Fibroblast of lung (primary cell): ENCODE data around the gene DENND1A. TPM values are rescaled to one million over a fixed set of nuclear protein-coding genes. Genes with fewer than 3 reads are reported as not detected.

ENCODE experiments used
- DNase-seq, 2 donors: peaks; one replicate each; pipeline versions ENCODE4 v3.0.0 to v3.0.0-alpha.2; 2010; ENCODE audit warnings: low read depth in 2 of 2
- H2AFZ ChIP-seq: 2 replicates; pipeline ENCODE4 v1.5.1; 2012; ENCODE audit warnings: low read length, control low read depth, inconsistent platforms
- H3K27ac ChIP-seq: 2 replicates; pipeline ENCODE4 v1.5.1; 2011; ENCODE audit warnings: low read length, control low read depth; ENCODE audit not compliant: insufficient read depth
- H3K27me3 ChIP-seq: 2 replicates; pipeline ENCODE4 v1.5.1; 2011; ENCODE audit warnings: mild to moderate bottlenecking, low read length; ENCODE audit not compliant: control insufficient read depth, insufficient read depth
- H3K36me3 ChIP-seq: 2 replicates; pipeline ENCODE4 v1.5.1; 2011; ENCODE audit warnings: low read length; ENCODE audit not compliant: control insufficient read depth, insufficient read depth
- H3K4me1 ChIP-seq: 2 replicates; pipeline ENCODE4 v1.5.1; 2011; ENCODE audit warnings: low read length; ENCODE audit not compliant: control insufficient read depth, insufficient read depth; ENCODE audit errors: extremely low read depth
- H3K4me2 ChIP-seq: 2 replicates; pipeline ENCODE4 v1.5.1; 2011; ENCODE audit warnings: low read length, control low read depth; ENCODE audit not compliant: insufficient read depth; ENCODE audit errors: extremely low read depth
- H3K4me3 ChIP-seq, 4 experiments: fragments of 200-600 bp in 1 of 4; sonication (generic) in 1 of 4; replicated peaks in 1 of 4; 2 replicates each; pipeline ENCODE4 v1.5.1; 2011 to 2016; ENCODE audit warnings: low read length in 4 of 4, low read depth in 3 of 4, mild to moderate bottlenecking in 3 of 4, control low read depth in 2 of 4, inconsistent platforms in 1 of 4, mixed read lengths in 1 of 4; ENCODE audit not compliant: insufficient read depth in 1 of 4; ENCODE audit errors: control extremely low read depth in 1 of 4
- H3K79me2 ChIP-seq: 2 replicates; pipeline ENCODE4 v1.5.1; 2012; ENCODE audit warnings: mild to moderate bottlenecking, low read length, inconsistent platforms; ENCODE audit not compliant: control insufficient read depth, insufficient read depth
- H3K9ac ChIP-seq: 2 replicates; pipeline ENCODE4 v1.5.1; 2011; ENCODE audit warnings: mild to moderate bottlenecking, low read length, control low read depth; ENCODE audit not compliant: insufficient read depth
- H3K9me3 ChIP-seq: 2 replicates; pipeline ENCODE4 v1.5.1; 2012; ENCODE audit warnings: low read depth, low read length; ENCODE audit not compliant: control insufficient read depth, insufficient read depth
- H4K20me1 ChIP-seq: 2 replicates; pipeline ENCODE4 v1.5.1; 2011; ENCODE audit warnings: low read length; ENCODE audit not compliant: control insufficient read depth, insufficient read depth; ENCODE audit errors: extremely low read depth
- CTCF ChIP-seq, 2 donors: IDR thresholded peaks in 1 of 2; conservative IDR thresholded peaks in 1 of 2; 1 replicate in 1 of 2; 2 replicates in 1 of 2; pipeline ENCODE4 v1.5.1; 2011 to 2012; ENCODE audit warnings: low read length in 2 of 2, control low read depth in 1 of 2, inconsistent platforms in 1 of 2, low read depth in 1 of 2, mild to moderate bottlenecking in 1 of 2
- EZH2 ChIP-seq: IDR thresholded peaks from 2 replicates; pipeline ENCODE4 v1.5.1; 2012; ENCODE audit warnings: low read length, control low read depth, mild to moderate bottlenecking; ENCODE audit errors: missing control alignments
- polyA plus RNA-seq, 2 donors: library from polyadenylated mRNA; depleted of rRNA in 1 of 2; stranded (reverse) in 1 of 2; unstranded in 1 of 2; fragments of >200 nt; gene quantifications; 2 replicates each; pipeline ENCODE4 v1.2.1, GENCODE V29; 2011 to 2012; ENCODE audit warnings: missing spikeins in 1 of 2
- total RNA-seq: library from RNA; depleted of rRNA; stranded (reverse); fragments of >200 nt; gene quantifications from 2 replicates; pipeline ENCODE4 v1.2.1, GENCODE V29; 2014

DENND1A gene
- total and polyA plus RNA-seq, 2 donors (not counting 1 experiment from before 2014, with no cell fraction given) = 13.0 to 18.3 TPM

- no peak for TF ChIP-seq CTCF (conservative IDR thresholded peaks at IDR 0.05 in 1 of 2, IDR thresholded peaks at IDR 0.05 in 1 of 2; ENCODE audit: low read depth in 1 of 2, low read length in 2 of 2)
- TF ChIP-seq EZH2 = no peak
- Histone ChIP-seq H3K4me2 (no peak overlapping the region), H4K20me1 (no peaks in the 10 kb centered on the region), H3K27ac (no peak overlapping the region), H3K4me3 (no peak overlapping the region), H3K9me3 (no peaks in the 10 kb centered on the region), H3K36me3 (no peaks in the 10 kb centered on the region), H3K79me2 (no peaks in the 10 kb centered on the region), H2AFZ (no peak overlapping the region), H3K4me1 (no peaks in the 10 kb centered on the region), H3K27me3 (no peaks in the 10 kb centered on the region), H3K9ac (no peak overlapping the region)
- DNase-seq = no peak
Measured at GRCh38 chr9:123864251-123864650, 65.7 kb downstream of the DENND1A start.

DNA sequence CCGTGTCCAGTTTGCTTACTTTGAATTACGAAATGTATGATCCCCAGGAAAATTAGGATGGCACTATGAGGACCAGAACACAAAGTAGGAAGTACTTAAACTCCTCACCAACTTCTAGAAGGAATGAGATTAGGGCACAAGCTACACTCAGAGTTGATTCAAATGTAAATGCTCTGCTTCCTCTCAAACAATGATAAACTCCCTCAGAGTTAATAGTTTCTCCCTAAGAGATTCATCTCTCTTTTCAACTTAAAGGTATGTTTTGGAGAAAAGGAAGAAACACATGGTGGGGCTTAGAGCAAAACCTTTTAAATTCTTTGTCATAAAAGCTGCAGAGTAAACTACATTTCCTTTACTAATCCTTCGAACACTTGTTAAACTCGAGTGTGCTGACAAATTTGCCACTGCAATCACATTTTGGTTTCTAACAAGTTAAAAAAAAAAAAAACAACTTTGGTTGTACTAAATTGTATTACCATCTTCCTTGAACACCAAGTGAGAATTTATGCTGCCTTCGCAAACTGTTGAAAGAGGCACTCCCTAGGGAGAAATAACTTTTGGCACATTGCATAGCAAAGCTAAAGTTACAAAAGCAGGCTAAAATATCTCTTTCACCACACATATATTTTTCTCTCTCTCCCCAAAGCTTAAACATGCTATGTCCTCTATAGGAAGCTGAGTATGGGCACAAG, 66.6 kb downstream of the DENND1A start:
- no peak overlapping the region for H3K4me3 ChIP-seq
- no peaks in the 10 kb centered on the region for H3K27me3 ChIP-seq
- no peak overlapping the region for H3K4me2 ChIP-seq
- no peaks in the 10 kb centered on the region for H3K4me1 ChIP-seq
- H3K36me3 ChIP-seq = no peaks in the 10 kb centered on the region
- peak in 1 of 2 donors; percentile 48 for DNase-seq
- H3K27ac ChIP-seq = no peak overlapping the region
- no peak for TF ChIP-seq EZH2
- TF ChIP-seq CTCF (conservative IDR thresholded peaks at IDR 0.05 in 1 of 2, IDR thresholded peaks at IDR 0.05 in 1 of 2; ENCODE audit: low read depth in 1 of 2, low read length in 2 of 2) = no peak
- no peaks in the 10 kb centered on the region for H4K20me1 ChIP-seq
- H3K9me3 ChIP-seq = no peaks in the 10 kb centered on the region
- H2AFZ ChIP-seq = no peak overlapping the region
- no peak overlapping the region for H3K9ac ChIP-seq
- H3K79me2 ChIP-seq = no peaks in the 10 kb centered on the region

DNA sequence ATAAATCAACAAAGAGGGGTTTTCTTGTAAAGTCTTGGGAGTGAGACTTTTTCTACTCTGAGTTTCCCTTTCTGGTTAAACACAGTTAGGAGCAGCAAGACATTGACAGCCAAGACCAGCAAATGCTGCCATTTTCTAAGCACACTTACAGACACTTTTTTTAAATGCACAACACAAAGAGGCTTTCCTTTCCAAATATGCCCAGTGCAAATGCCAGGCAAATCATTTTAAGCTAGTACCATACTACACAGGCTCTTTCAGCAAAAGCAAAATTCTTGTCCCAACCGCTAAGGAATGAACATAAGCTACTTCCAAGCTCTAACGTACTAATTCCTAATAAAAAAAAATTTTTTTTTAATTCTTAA, 68.2 kb downstream of the DENND1A start:
- no peaks in the 10 kb centered on the region for H3K4me1 ChIP-seq
- H3K9me3 ChIP-seq = no peaks in the 10 kb centered on the region
- no peak overlapping the region for H3K4me2 ChIP-seq
- no peaks in the 10 kb centered on the region for H4K20me1 ChIP-seq
- DNase-seq = no peak
- H3K27ac ChIP-seq = no peak overlapping the region
- TF ChIP-seq CTCF (conservative IDR thresholded peaks at IDR 0.05 in 1 of 2, IDR thresholded peaks at IDR 0.05 in 1 of 2; ENCODE audit: low read depth in 1 of 2, low read length in 2 of 2) = no peak
- no peak for TF ChIP-seq EZH2
- no peak overlapping the region for H3K4me3 ChIP-seq
- no peaks in the 10 kb centered on the region for H3K27me3 ChIP-seq
- no peak overlapping the region for H2AFZ ChIP-seq
- H3K79me2 ChIP-seq = no peaks in the 10 kb centered on the region
- no peaks in the 10 kb centered on the region for H3K36me3 ChIP-seq
- no peak overlapping the region for H3K9ac ChIP-seq
